GM12874 (cell line): ENCODE results near the gene CCSER1.

Experiments
- TF ChIP-seq, protein P1 (sequence below): IDR thresholded peaks from 2 replicates; pipeline ENCODE4 v1.5.1; 2011; ENCODE audit warnings: low read depth, mild to moderate bottlenecking, control low read depth, low read length, moderate library complexity; ENCODE audit not compliant: insufficient read depth

CCSER1 gene

DNA sequence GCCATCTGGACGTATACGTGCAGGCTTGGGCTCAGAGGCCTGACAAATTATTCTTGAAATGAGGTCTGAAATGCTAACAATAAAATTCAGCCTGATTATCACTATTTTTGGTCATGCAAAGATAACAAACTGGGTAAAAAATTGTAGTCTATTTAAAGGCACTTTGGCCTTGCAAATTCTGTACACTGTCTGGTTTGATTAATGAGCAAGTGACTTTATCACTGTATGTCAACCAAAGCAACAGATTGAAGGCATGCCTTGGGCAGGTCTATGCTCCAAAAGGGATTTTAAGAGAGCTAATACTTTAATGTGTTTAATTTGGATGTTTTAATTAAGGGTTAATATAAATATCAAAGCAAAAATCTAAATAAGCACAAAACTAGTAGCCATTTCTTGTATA lies 1141.7 kb downstream of the CCSER1 start:
- TF ChIP-seq, protein P1, sequence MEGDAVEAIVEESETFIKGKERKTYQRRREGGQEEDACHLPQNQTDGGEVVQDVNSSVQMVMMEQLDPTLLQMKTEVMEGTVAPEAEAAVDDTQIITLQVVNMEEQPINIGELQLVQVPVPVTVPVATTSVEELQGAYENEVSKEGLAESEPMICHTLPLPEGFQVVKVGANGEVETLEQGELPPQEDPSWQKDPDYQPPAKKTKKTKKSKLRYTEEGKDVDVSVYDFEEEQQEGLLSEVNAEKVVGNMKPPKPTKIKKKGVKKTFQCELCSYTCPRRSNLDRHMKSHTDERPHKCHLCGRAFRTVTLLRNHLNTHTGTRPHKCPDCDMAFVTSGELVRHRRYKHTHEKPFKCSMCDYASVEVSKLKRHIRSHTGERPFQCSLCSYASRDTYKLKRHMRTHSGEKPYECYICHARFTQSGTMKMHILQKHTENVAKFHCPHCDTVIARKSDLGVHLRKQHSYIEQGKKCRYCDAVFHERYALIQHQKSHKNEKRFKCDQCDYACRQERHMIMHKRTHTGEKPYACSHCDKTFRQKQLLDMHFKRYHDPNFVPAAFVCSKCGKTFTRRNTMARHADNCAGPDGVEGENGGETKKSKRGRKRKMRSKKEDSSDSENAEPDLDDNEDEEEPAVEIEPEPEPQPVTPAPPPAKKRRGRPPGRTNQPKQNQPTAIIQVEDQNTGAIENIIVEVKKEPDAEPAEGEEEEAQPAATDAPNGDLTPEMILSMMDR, result no peak

DNA sequence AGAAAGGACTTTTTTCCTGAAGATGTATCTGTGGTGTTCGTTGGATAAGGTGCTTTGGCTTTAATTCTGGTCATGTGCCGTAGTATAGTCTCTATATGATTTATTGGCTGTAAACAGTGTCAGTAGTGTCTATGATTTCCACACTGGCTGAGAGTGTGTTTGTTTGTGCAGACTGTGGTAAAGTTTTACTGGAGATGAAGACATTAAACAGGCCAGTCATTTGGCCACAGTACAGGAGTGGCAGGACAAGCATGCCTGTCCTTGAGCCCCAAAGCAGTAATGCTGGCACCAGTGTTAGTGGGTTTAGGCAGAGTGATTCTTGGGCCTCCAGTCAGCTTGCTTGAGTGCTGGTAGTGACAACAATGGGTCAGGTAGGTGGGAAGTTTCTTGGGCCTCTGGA lies 1152.7 kb downstream of the CCSER1 start:
- TF ChIP-seq, protein P1, result no peak

DNA sequence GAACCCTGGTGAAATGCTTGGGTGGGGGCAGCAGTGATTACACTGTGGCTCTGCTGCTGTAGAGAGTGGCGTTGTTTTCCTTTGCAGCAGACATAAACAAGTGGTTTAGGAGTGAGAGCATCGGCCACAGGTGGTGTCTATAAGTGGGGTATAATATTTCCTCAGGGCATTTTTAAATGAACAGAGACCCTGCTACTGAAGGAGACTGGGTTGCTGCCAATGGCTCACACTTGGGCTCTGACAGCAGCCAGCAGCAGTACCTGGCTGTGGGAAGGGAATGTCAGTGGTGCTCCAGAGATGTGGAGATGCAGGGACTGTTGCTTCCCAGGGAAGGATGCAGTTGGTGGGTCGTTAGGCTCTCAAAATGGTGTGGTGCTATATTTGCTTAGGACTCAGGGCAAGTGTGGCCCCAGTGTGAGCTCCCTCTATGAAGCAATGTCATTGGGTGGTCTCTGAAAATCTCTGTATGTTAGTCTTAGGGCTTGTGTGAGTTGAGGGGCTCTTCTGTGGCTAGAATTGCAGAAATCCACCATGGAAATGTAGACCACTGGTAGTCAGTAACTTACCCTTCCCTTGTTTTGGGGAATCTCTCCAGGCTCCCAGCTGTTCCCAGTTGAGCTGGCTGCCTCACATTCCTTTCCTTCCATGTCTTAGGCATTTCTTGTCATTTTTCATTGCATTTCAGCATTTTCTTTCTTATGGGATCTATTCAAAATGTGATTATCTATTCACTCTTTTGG lies 1153.5 kb downstream of the CCSER1 start:
- TF ChIP-seq, protein P1, result no peak

DNA sequence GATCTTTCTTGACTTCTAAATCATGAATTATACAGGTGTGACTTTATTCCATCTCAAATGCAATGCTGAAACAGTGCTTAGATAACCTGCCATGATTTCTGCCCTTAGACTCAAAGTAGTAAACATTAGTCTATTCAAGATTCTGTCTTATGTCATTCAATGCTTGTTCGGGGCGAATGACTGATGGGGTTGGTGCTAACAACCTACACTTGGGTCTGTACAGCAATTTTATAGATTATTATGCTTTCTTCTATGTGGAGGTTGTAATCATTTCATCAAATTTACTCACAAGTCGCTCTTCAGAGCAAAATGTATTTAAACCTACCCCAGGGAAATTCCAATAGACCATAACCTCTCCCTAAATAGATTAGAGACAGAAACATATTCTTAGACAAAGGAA lies 1155.0 kb downstream of the CCSER1 start:
- TF ChIP-seq, protein P1, result no peak

DNA sequence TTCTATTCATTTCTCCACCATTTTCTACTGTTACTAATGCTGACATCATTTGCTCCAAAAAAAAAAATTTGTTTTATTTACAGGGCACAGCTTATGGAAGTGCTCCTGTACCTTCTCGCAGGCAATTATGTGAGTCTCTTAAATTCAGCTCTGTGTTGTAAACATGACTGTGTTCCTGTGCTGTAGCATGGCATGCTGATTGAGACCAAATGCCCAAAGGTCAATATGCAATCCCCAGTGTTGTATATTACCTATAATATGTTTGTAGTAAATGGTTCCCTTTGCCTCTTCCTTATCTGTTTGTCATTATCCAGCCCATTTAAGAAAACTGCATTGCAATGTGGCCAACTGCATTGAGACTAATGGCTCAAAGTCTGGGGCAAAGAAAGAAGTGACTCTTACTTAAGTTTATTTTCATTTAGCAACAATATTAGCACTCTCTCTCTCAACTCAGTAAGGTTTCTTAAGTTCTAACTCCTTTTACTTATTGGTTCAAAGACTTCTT lies 1156.6 kb downstream of the CCSER1 start:
- TF ChIP-seq, protein P1, result no peak

DNA sequence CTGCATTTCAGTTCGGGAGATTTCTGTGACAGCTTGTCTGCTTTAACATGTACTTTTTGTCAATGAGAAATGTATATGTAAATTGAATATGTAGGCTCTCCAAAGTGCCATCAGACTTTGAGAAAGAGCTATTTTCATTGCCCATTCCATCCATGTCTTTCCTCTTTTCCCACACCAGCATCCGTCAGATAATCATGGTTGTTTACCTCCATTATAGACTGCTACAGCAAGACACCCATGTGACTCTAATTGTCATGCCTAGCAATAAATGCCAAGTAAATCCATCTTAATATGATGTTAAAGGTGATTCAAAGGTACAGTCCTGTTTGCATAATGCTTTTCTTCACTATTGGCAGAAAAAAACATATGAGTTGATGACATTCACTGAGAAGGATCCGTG lies 1157.3 kb downstream of the CCSER1 start:
- TF ChIP-seq, protein P1, result no peak

DNA sequence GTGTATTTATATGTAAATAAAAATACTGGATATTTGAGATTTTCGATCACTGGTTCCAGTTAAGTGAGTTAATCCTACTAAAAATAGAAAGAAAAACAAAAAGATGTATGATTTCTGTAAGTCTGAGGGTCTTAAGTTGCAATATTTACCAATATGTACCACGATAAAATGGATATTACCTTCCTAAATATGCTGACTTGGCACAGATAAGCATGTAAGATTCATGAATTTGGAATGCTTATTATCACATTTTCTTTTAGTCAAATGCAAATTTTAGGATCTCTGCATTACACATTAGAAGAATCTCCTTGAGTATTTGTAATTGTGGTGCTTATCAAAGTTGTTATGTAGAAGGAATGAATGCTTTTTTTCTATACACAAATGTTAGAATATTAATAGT lies 1158.3 kb downstream of the CCSER1 start:
- TF ChIP-seq, protein P1, result no peak
